K562 (cell line): ENCODE results near the gene JAKMIP1. TPM values are rescaled to one million over a fixed set of nuclear protein-coding genes. Genes with fewer than 3 reads are reported as not detected.
A peak's percentile ranks its signal among the peaks of the same experiment; 100 is the strongest.

Experiments used
- ATAC-seq: fragments of 200-7000 bp; cut with Tn5 transposase; 3 replicates; pipeline ENCODE4 v1.9.1; 2020; ENCODE audit warnings: moderate library complexity
- BruUV-seq: library from RNA; stranded (reverse); fragments of 400-500 nt; replicated peaks from 2 replicates; lab custom pipeline; 2021; lab: Mats Ljungman, UMichigan
- CTCF ChIA-PET: fragments of 300-600 bp; formaldehyde crosslinking; extraction: SDS; loops from one replicate; lab custom pipeline; 2021; ENCODE audit warnings: low intra/inter-chr PET ratio; lab: Yijun Ruan, JAX
- POLR2A ChIA-PET: fragments of 300-600, 350-650 bp; sonication (Branson Sonifier 250); formaldehyde crosslinking; extraction: SDS; loops from one replicate; lab custom pipeline; 2021; ENCODE audit warnings: antibody characterized with exemption, inconsistent platforms; lab: Yijun Ruan, JAX
- DNase-seq, 4 experiments: peaks; one replicate each; pipeline versions ENCODE4 v3.0.0 to v3.0.0-alpha.2; 2011 to 2018; ENCODE audit warnings: low spot score in 3 of 4, mixed read lengths in 3 of 4; ENCODE audit errors: extremely low read depth in 1 of 4
- FAIRE-seq: peaks from 2 replicates; lab custom pipeline; 2011; peaks lifted over from hg19 to GRCh38; lab: Jason Lieb, UNC
- H2AFZ ChIP-seq: 2 replicates; pipeline ENCODE4 v1.6.0; 2011; ENCODE audit warnings: low read depth, low read length, control low read depth, inconsistent platforms
- H3K27ac ChIP-seq: fragments of 200-600 bp; 3 replicates; pipeline ENCODE4 v1.8.0; 2011; ENCODE audit warnings: low read depth, mild to moderate bottlenecking, control low read depth, inconsistent platforms, low read length, moderate library complexity, mixed read lengths; ENCODE audit errors: extremely low read depth
- H3K27me3 ChIP-seq, 2 experiments: fragments of 300-600 bp in 1 of 2; 2 replicates in 1 of 2; 3 replicates in 1 of 2; pipeline versions ENCODE4 v1.6.0 to v1.8.0; 2011; ENCODE audit warnings: inconsistent platforms in 2 of 2, low read length in 2 of 2, mild to moderate bottlenecking in 1 of 2, mixed read lengths in 1 of 2, moderate library complexity in 1 of 2; ENCODE audit not compliant: control insufficient read depth in 2 of 2, insufficient read depth in 2 of 2
- H3K36me3 ChIP-seq: fragments of 300-600 bp; 3 replicates; pipeline ENCODE4 v1.8.0; 2011; ENCODE audit warnings: mild to moderate bottlenecking, low read length, inconsistent platforms; ENCODE audit not compliant: control insufficient read depth, insufficient read depth
- H3K4me1 ChIP-seq, 2 experiments: fragments of 200-600 bp in 1 of 2; replicated peaks in 1 of 2; 2 replicates in 1 of 2; 3 replicates in 1 of 2; pipeline versions ENCODE4 v1.5.1 to v1.8.0; 2011; ENCODE audit warnings: inconsistent platforms in 2 of 2, low read length in 2 of 2, mild to moderate bottlenecking in 1 of 2, mixed read lengths in 1 of 2, moderate library complexity in 1 of 2; ENCODE audit not compliant: control insufficient read depth in 2 of 2, insufficient read depth in 2 of 2
- H3K4me2 ChIP-seq: 2 replicates; pipeline ENCODE4 v1.6.1; 2011; ENCODE audit warnings: low read length, control low read depth, inconsistent platforms, mixed read lengths; ENCODE audit not compliant: insufficient read depth
- H3K4me3 ChIP-seq: fragments of 200-600 bp; sonication (generic), shearing (Covaris generic); 2 replicates; pipeline ENCODE4 v1.5.1; 2016; ENCODE audit warnings: control low read depth, inconsistent platforms
- H3K79me2 ChIP-seq: fragments of 200-600 bp; 3 replicates; pipeline ENCODE4 v1.8.0; 2011; ENCODE audit warnings: low read length, inconsistent platforms; ENCODE audit not compliant: control insufficient read depth, insufficient read depth
- H3K9ac ChIP-seq, 2 experiments: 2 replicates each; pipeline versions ENCODE4 v1.6.0 to v1.6.1; 2011; ENCODE audit warnings: low read depth in 2 of 2, low read length in 2 of 2, control low read depth in 1 of 2, inconsistent platforms in 1 of 2, mild to moderate bottlenecking in 1 of 2, mixed read lengths in 1 of 2; ENCODE audit not compliant: insufficient read depth in 1 of 2
- H3K9me1 ChIP-seq: one replicate; pipeline ENCODE4 v1.6.0; 2011; ENCODE audit warnings: inconsistent platforms, mild to moderate bottlenecking, low read length, moderate library complexity; ENCODE audit not compliant: control insufficient read depth, insufficient read depth
- H3K9me3 ChIP-seq: replicated peaks from 2 replicates; pipeline ENCODE4 v1.5.1; 2011; ENCODE audit warnings: low read depth, low read length, inconsistent platforms; ENCODE audit not compliant: control insufficient read depth, insufficient read depth
- H4K20me1 ChIP-seq: replicated peaks from 2 replicates; pipeline ENCODE4 v1.6.1; 2011; ENCODE audit warnings: low read length, inconsistent platforms, mixed read lengths; ENCODE audit not compliant: control insufficient read depth, insufficient read depth
- BHLHE40 ChIP-seq: IDR thresholded peaks from 2 replicates; pipeline ENCODE4 v1.6.1; 2011; ENCODE audit warnings: low read length, improper control_type of control experiment
- BRD9 ChIP-seq: fragments of 450-650 bp; IDR thresholded peaks from 2 replicates; pipeline ENCODE4 v1.6.1; 2018; ENCODE audit warnings: low read depth; ENCODE audit not compliant: partially characterized antibody
- CEBPG ChIP-seq, 3 experiments: fragments of 200-800 bp in 1 of 3; sonication (Bioruptor generic) in 1 of 3; sonication (generic) in 1 of 3; formaldehyde crosslinking in 1 of 3; IDR thresholded peaks in 2 of 3; conservative IDR thresholded peaks in 1 of 3; 2 replicates each; pipeline versions ENCODE4 v1.6.1 to v1.8.0; 2016 to 2022; ENCODE audit warnings: missing compliant biosample characterization in 2 of 3, missing genetic modification characterization in 2 of 3, mild to moderate bottlenecking in 1 of 3, missing genetic modification reagents in 1 of 3
- E2F6 ChIP-seq, 2 experiments: IDR thresholded peaks; 2 replicates each; pipeline ENCODE4 v1.6.1; 2011; ENCODE audit warnings: borderline replicate concordance in 1 of 2, control low read depth in 1 of 2, low read depth in 1 of 2, low read length in 1 of 2, mild to moderate bottlenecking in 1 of 2, mixed read lengths in 1 of 2, moderate library complexity in 1 of 2; ENCODE audit not compliant: insufficient read depth in 1 of 2, insufficient read length in 1 of 2, poor library complexity in 1 of 2, severe bottlenecking in 1 of 2; ENCODE audit errors: extremely low read depth in 1 of 2
- GTF2E2 ChIP-seq: fragments of 200-800 bp; sonication (Bioruptor generic); IDR thresholded peaks from 2 replicates; pipeline ENCODE4 v1.6.1; 2016; ENCODE audit warnings: missing genetic modification characterization, missing compliant biosample characterization
- IRF2 ChIP-seq: sonication (generic); formaldehyde crosslinking; IDR thresholded peaks from 2 replicates; pipeline ENCODE4 v1.8.1; 2022; ENCODE audit warnings: mild to moderate bottlenecking, missing genetic modification reagents
- MAFF ChIP-seq: IDR thresholded peaks from 2 replicates; pipeline ENCODE4 v1.6.1; 2012; ENCODE audit warnings: low read length, improper control_type of control experiment
- MAFG ChIP-seq: fragments of 450-650 bp; conservative IDR thresholded peaks from 2 replicates; pipeline ENCODE4 v1.6.1; 2016; ENCODE audit warnings: missing genetic modification characterization, missing compliant biosample characterization
- MEF2A ChIP-seq: IDR thresholded peaks from 2 replicates; pipeline ENCODE4 v1.6.1; 2011; ENCODE audit warnings: low read depth, mild to moderate bottlenecking, low read length, moderate library complexity; ENCODE audit not compliant: control insufficient read depth
- MYBL2 ChIP-seq, 2 experiments: fragments of 450-650 bp in 1 of 2; sonication (generic) in 1 of 2; formaldehyde crosslinking in 1 of 2; IDR thresholded peaks; 2 replicates each; pipeline versions ENCODE4 v1.6.1 to v1.8.1; 2017 to 2022; ENCODE audit warnings: borderline replicate concordance in 1 of 2, inconsistent platforms in 1 of 2, low read depth in 1 of 2, mild to moderate bottlenecking in 1 of 2, missing genetic modification reagents in 1 of 2, moderate library complexity in 1 of 2
- NONO ChIP-seq, 2 experiments: fragments of 200-400 bp in 1 of 2; fragments of 450-650 bp in 1 of 2; formaldehyde crosslinking in 1 of 2; IDR thresholded peaks; 2 replicates each; pipeline ENCODE4 v1.6.1; 2017; ENCODE audit warnings: low read depth in 2 of 2, mild to moderate bottlenecking in 2 of 2, moderate library complexity in 2 of 2, low read length in 1 of 2
- SETDB1 ChIP-seq: IDR thresholded peaks from one replicate; pipeline ENCODE4 v1.6.1; 2012; ENCODE audit warnings: low read length, control low read depth, inconsistent platforms
- SIRT6 ChIP-seq: IDR thresholded peaks from one replicate; pipeline ENCODE4 v1.6.1; 2012; ENCODE audit warnings: low read depth, mild to moderate bottlenecking, control low read depth, inconsistent platforms, low read length, moderate library complexity
- U2AF2 ChIP-seq: fragments of 200-400 bp; formaldehyde crosslinking; optimal IDR thresholded peaks from 2 replicates; pipeline ENCODE3; 2017; ENCODE audit warnings: low read depth, mild to moderate bottlenecking, low read length
- WGBS: fragments of 100-300 bp; shearing (Covaris generic); methylation state at CpG from one replicate; pipeline ENCODE4 v1.1.6; 2016; ENCODE audit warnings: low coverage, mixed read lengths; ENCODE audit not compliant: insufficient coverage; ENCODE audit errors: missing lambda C conversion rate; 5-methylcytosine and 5-hydroxymethylcytosine counted together
- in situ Hi-C: fragments of 300-500 bp; cut with MboI; formaldehyde crosslinking; loops from 4 replicates; pipeline ENCODE4 v1.15.0; 2018; ENCODE audit warnings: inconsistent platforms, mixed read lengths
- intact Hi-C: fragments of 100-400 bp; cut with micrococcal nuclease; formaldehyde crosslinking; loops from 2 replicates; pipeline ENCODE4 v1.14.2; 2022
- polyA plus RNA-seq, 8 experiments: library from polyadenylated mRNA; depleted of rRNA in 4 of 8; stranded (reverse) in 5 of 8; unstranded in 3 of 8; fragments of >200 nt; fragmentation: Nextera tagmentation in 2 of 8; fragmentation: Illumina TruSeq in 1 of 8; extraction: Ambion mirVana in 2 of 8; extraction: Trizol in 1 of 8; gene quantifications; 2 replicates each; pipeline versions ENCODE4 v1.2.1 to v1.2.3, GENCODE V29; 2011 to 2014; ENCODE audit warnings: inconsistent platforms in 1 of 8, missing spikeins in 1 of 8
- total RNA-seq, 7 experiments: library from RNA; depleted of rRNA in 6 of 7; stranded (reverse); fragments of >200 nt in 6 of 7; fragmentation: Illumina TruSeq in 2 of 7; extraction: Trizol in 2 of 7; gene quantifications; 2 replicates each; pipeline versions ENCODE4 v1.2.1 to v1.2.3, GENCODE V29; 2011 to 2021; ENCODE audit warnings: low replicate concordance in 1 of 7

JAKMIP1 gene
- total and polyA plus RNA-seq, 9 of the 15 experiments (the other 6 are each of a cell fraction or from before 2014, with no cell fraction given), result not detected

DNA sequence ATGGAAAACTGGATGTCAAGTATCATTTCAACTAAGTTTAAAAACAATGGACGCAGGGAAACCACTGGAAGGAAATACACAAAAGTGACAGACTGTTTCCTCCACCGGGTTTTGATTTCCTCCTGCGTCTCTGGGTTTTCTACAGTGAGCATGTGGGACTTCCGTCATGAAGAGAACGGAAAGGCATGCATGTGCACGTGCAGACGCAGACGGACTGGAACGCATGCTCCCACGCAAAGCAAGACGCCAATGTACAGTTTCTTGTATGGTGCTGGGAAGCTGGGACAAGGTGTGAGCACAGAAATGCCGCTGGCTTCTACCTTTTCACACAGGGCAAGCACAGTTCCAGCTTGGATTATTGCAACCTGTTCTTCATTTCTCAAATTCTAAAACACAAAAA, 151.8 kb downstream of the JAKMIP1 start:
- no peak overlapping the region for H3K9ac ChIP-seq
- intact Hi-C loops (no loop called here), in situ Hi-C loops (no loop called here)
- no peak for ATAC-seq
- no peaks in the 10 kb centered on the region for H3K36me3 ChIP-seq
- POLR2A ChIA-PET, result no interaction called here
- CTCF ChIA-PET, result no interaction called here
- WGBS, result 2% methylated on average over 12 of the region's 12 CpGs
- no peak for FAIRE-seq
- H4K20me1 ChIP-seq, result no peaks in the 10 kb centered on the region
- no peaks in the 10 kb centered on the region for H3K4me1 ChIP-seq
- H3K9me1 ChIP-seq, result no peaks in the 10 kb centered on the region
- DNase-seq, result no peak
- H3K79me2 ChIP-seq, result no peaks in the 10 kb centered on the region
- no peak overlapping the region for H3K27ac ChIP-seq
- TF ChIP-seq BHLHE40 (peak; percentile 56), SETDB1 (no peak)
- no TSS peak for BruUV-seq
- H2AFZ ChIP-seq, result no peak overlapping the region
- H3K4me2 ChIP-seq, result no peak overlapping the region
- H3K4me3 ChIP-seq, result no peak overlapping the region
- H3K9me3 ChIP-seq, result no peaks in the 10 kb centered on the region
- H3K27me3 ChIP-seq, result peaks cover 12 to 44% of the 10 kb centered on the region in 2 experiments

GRCh38 chr4:6047130-6047673, 153.1 kb downstream of the JAKMIP1 start:
- ChIA-PET CTCF (no interaction called here), POLR2A (interaction anchor here (0.5 to 0.7 kb wide), 2 partner anchors 33 to 60 kb away, joined by 3 read pairs; no protein-coding TSS in a partner anchor)
- Histone ChIP-seq H3K9me1 (no peaks in the 10 kb centered on the region), H3K27me3 (peaks cover 12 to 52% of the 10 kb centered on the region in 2 experiments), H4K20me1 (no peaks in the 10 kb centered on the region), H3K27ac (no peak overlapping the region), H3K4me1 (no peaks in the 10 kb centered on the region), H3K79me2 (no peaks in the 10 kb centered on the region), H3K4me3 (no peak overlapping the region), H3K4me2 (no peak overlapping the region), H2AFZ (no peak overlapping the region), H3K36me3 (no peaks in the 10 kb centered on the region), H3K9me3 (no peaks in the 10 kb centered on the region), H3K9ac (no peak overlapping the region)
- intact Hi-C loops, result no loop called here
- under 1% methylated on average over 13 of the region's 15 CpGs for WGBS
- FAIRE-seq (no peak), DNase-seq (no peak), ATAC-seq (no peak)
- in situ Hi-C loops, result no loop called here
- BruUV-seq, result no TSS peak
- TF ChIP-seq SIRT6 (no peak), E2F6 (IDR thresholded peaks at IDR 0.05; ENCODE audit: borderline replicate concordance in 1 of 2, extremely low read depth in 1 of 2, insufficient read depth in 1 of 2, insufficient read length in 1 of 2, low read depth in 1 of 2, low read length in 1 of 2, poor library complexity in 1 of 2, severe bottlenecking in 1 of 2) (no peak), IRF2 (no peak), NONO (IDR thresholded peaks at IDR 0.05; ENCODE audit: low read depth in 2 of 2, low read length in 1 of 2) (no peak), CEBPG (CRISPR knock-in tag; IDR thresholded peaks at IDR 0.05) (no peak), CEBPG (tag; conservative IDR thresholded peaks at IDR 0.05 in 1 of 2, IDR thresholded peaks at IDR 0.05 in 1 of 2) (no peak), MYBL2 (IDR thresholded peaks at IDR 0.05; ENCODE audit: low read depth) (no peak), MYBL2 (CRISPR knock-in tag; IDR thresholded peaks at IDR 0.05; ENCODE audit: borderline replicate concordance) (no peak), GTF2E2 (tag) (no peak), MAFG (tag) (peak; percentile 74), BRD9 (no peak), U2AF2 (no peak), MEF2A (no peak), MAFF (peak; percentile 25; the same call in 1 of the 2 replicates)
